Stimulated activated naive CD4-positive, alpha-beta T cell (primary cell): ENCODE data around the gene RPS10.

Source experiments
- DNase-seq, 6 experiments: peaks; one replicate each; lab custom pipeline; 2025; lab: John Stamatoyannopoulos, UW

Gene RPS10

DNA sequence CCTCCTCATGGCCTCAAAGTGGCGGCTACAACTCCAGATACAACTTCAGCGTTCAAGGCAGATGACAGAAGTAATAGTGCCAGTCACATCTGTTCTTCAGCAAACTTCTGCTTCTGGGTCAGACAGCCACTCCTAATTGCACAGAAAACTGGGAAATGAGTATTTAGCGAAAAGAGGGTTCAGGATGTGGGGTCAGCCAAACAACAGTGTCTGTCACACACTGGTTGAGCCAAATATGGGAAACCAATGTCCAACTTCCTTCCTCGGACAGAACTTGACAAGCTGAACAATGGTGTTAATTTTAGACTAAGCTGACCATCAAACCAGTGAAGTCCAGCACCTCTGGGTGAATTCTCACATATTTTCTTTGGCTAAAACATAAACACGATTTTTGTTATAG is 55.5 kb downstream of the RPS10 start:
- DNase-seq: no peak

DNA sequence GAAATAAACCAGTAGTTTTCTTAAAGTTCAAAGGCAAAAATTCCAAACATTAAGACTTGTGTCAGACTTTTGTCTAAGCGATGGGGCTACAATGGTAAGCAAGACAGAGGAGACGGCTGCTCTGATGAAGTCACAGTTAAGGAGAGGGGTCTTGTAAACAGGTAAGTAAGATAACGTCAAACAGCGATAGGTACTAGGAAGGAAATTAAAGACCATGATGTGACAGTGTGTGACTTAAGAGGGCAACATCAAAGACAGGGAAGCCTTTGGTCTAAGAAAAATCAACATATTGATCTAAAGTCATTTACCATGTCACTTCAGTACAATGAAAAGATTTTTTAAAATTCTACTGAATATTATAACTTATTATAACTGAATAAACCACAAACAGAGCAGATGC is 56.5 kb downstream of the RPS10 start:
- DNase-seq: no peak
